ENCODE measurements around the gene CFAP54.
"Not testable (repeated sequence)": the region's sequence is repeated elsewhere in the genome, so short reads cannot be mapped to it uniquely, and the experiment has no call there.

Gene CFAP54

DNA sequence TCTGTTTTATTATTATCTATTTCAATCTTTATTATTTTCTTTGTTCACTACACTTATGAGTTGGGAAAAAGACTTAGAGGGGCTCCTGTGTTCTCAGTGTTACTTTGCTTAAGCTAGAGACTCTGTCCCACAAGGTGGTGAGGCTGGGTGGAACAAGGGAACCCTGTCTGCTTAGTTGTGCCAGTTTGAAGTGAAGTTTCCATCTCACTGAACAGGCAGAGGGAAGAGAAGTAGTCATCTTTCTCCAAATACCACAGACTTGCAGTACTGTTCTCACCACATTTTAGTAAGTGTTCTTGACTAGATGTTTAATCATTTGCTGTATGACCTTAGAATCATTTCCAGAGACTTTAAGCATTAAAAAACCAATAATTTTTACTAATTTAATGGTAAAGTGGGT is 222.0 kb downstream of the CFAP54 start:
- TF ChIP-seq, protein P1, sequence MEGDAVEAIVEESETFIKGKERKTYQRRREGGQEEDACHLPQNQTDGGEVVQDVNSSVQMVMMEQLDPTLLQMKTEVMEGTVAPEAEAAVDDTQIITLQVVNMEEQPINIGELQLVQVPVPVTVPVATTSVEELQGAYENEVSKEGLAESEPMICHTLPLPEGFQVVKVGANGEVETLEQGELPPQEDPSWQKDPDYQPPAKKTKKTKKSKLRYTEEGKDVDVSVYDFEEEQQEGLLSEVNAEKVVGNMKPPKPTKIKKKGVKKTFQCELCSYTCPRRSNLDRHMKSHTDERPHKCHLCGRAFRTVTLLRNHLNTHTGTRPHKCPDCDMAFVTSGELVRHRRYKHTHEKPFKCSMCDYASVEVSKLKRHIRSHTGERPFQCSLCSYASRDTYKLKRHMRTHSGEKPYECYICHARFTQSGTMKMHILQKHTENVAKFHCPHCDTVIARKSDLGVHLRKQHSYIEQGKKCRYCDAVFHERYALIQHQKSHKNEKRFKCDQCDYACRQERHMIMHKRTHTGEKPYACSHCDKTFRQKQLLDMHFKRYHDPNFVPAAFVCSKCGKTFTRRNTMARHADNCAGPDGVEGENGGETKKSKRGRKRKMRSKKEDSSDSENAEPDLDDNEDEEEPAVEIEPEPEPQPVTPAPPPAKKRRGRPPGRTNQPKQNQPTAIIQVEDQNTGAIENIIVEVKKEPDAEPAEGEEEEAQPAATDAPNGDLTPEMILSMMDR (IDR thresholded peaks at IDR 0.05; ENCODE audit: poor library complexity, severe bottlenecking): no peak
- Histone ChIP-seq H3K9me3 (ENCODE audit: severe bottlenecking) (no peaks in the 10 kb centered on the region), H3K27me3 (ENCODE audit: insufficient read depth, poor library complexity, severe bottlenecking) (no peaks in the 10 kb centered on the region), H3K4me1 (ENCODE audit: insufficient read depth, poor library complexity, severe bottlenecking) (no peaks in the 10 kb centered on the region), H3K36me3 (ENCODE audit: low read depth) (no peaks in the 10 kb centered on the region), H3K27ac (ENCODE audit: poor library complexity, severe bottlenecking) (no peak overlapping the region), H3K4me3 (ENCODE audit: severe bottlenecking) (no peak overlapping the region)
- DNase-seq (ENCODE audit: low spot score) (no peak), ATAC-seq (ENCODE audit: low read depth) (no peak)

DNA sequence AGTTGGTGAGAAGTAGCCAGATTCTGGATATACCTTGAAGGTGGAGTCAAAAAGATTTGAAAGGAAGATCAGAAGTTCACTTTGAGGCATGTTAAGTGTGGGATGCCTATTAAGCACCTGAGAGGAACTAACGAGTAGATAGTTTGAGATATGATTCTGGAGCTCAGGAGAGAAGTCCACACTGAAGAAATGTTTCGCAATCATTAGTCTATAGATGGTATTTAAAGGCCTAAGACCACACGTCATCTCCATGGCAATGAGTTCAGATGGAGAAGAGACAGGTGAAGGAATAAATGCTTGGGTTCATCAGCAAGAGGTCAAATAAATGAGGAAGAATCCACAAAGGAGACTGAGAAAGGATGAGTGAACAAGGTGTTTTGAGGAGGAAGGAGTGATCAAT is 224.8 kb downstream of the CFAP54 start:
- H3K36me3 ChIP-seq (ENCODE audit: low read depth): no peaks in the 10 kb centered on the region
- no peaks in the 10 kb centered on the region for H3K27me3 ChIP-seq (ENCODE audit: insufficient read depth, poor library complexity, severe bottlenecking)
- no peaks in the 10 kb centered on the region for H3K4me1 ChIP-seq (ENCODE audit: insufficient read depth, poor library complexity, severe bottlenecking)
- no peaks in the 10 kb centered on the region for H3K9me3 ChIP-seq (ENCODE audit: severe bottlenecking)
- H3K4me3 ChIP-seq (ENCODE audit: severe bottlenecking): no peak overlapping the region
- no peak for DNase-seq (ENCODE audit: low spot score)
- H3K27ac ChIP-seq (ENCODE audit: poor library complexity, severe bottlenecking): no peak overlapping the region
- TF ChIP-seq, protein P1 (IDR thresholded peaks at IDR 0.05; ENCODE audit: poor library complexity, severe bottlenecking): no peak
- no peak for ATAC-seq (ENCODE audit: low read depth)

DNA sequence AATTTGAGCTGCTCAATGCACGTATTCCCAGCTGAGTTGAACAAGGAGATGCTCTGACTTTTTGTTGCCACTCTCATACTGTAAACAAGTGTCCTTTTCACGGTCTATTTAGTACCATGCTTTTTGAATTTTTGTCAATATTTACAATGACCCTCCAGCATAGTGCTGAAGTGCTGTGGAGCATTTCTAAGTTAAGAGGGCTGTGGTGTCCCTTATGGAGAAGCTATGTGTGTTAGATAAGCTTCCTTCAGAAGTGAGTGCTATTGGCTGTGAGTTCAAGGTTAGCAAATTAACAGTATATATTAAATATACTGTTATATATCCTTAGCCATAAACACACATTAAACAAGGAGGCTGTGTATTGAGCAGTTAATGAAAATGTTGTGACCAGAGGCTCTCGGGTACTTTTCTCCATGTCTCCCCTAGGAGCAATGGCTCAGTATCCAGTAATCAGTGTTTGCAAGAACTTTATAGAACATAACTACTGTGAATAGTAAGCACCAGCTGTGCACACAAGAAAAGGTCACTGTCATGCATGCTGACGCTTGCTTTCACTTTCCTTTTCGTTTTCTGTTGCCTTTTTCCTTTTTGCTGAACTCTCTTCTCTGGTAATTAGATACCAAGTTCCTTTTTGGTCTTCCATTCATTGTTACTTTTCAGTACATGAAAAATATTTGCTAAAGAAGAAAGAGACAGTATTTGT is 230.4 kb downstream of the CFAP54 start:
- Histone ChIP-seq H3K36me3 (ENCODE audit: low read depth) (no peaks in the 10 kb centered on the region), H3K4me3 (ENCODE audit: severe bottlenecking) (peak overlapping the region; percentile 29), H3K27me3 (ENCODE audit: insufficient read depth, poor library complexity, severe bottlenecking) (no peaks in the 10 kb centered on the region), H3K9me3 (ENCODE audit: severe bottlenecking) (no peaks in the 10 kb centered on the region), H3K27ac (ENCODE audit: poor library complexity, severe bottlenecking) (no peak overlapping the region), H3K4me1 (ENCODE audit: insufficient read depth, poor library complexity, severe bottlenecking) (no peaks in the 10 kb centered on the region)
- TF ChIP-seq, protein P1 (IDR thresholded peaks at IDR 0.05; ENCODE audit: poor library complexity, severe bottlenecking): no peak
- no peak for DNase-seq (ENCODE audit: low spot score)
- ATAC-seq (ENCODE audit: low read depth): peak; percentile 34

DNA sequence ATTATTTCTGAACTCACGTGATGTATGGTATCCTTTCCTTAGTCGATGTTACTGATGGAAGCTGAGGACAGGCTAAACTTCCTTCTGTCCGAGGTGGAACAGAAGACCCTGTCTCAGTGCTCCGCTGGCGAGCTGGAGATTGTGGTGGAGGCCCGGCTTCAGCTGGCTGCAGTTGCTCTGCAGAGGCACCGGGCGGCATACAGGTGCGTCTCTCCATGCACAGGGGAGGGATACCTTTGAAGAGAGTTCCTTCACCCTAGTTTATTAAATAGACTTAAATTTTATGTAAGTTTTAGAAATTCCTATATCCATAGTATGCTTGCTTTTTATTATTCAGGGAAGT is 231.0 kb downstream of the CFAP54 start:
- TF ChIP-seq, protein P1 (IDR thresholded peaks at IDR 0.05; ENCODE audit: poor library complexity, severe bottlenecking): peak; percentile 40
- Histone ChIP-seq H3K4me3 (ENCODE audit: severe bottlenecking) (peak overlapping the region; percentile 29), H3K9me3 (ENCODE audit: severe bottlenecking) (no peaks in the 10 kb centered on the region), H3K27me3 (ENCODE audit: insufficient read depth, poor library complexity, severe bottlenecking) (no peaks in the 10 kb centered on the region), H3K36me3 (ENCODE audit: low read depth) (no peaks in the 10 kb centered on the region), H3K4me1 (ENCODE audit: insufficient read depth, poor library complexity, severe bottlenecking) (no peaks in the 10 kb centered on the region), H3K27ac (ENCODE audit: poor library complexity, severe bottlenecking) (no peak overlapping the region)
- DNase-seq (ENCODE audit: low spot score) (no peak), ATAC-seq (ENCODE audit: low read depth) (peak; percentile 95)

DNA sequence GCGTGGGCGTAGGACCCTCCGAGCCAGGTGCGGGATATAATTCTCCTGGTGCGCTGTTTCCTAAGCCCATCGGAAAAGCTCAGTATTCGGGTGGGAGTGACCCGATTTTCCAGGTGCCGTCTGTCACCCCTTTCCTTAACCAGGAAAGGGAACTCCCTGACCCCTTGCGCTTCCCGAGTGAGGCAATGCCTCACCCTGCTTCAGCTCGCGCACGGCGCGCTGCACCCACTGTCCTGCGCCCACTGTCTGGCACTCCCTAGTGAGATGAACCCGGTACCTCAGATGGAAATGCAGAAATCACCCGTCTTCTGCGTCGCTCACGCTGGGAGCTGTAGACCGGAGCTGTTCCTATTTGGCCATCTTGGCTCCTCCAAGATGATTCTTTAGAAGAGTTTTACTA is 240.1 kb downstream of the CFAP54 start:
- not testable (repeated sequence) for H3K4me1 ChIP-seq (ENCODE audit: insufficient read depth, poor library complexity, severe bottlenecking); H3K27me3 ChIP-seq (ENCODE audit: insufficient read depth, poor library complexity, severe bottlenecking); H3K36me3 ChIP-seq (ENCODE audit: low read depth); ATAC-seq (ENCODE audit: low read depth); H3K4me3 ChIP-seq (ENCODE audit: severe bottlenecking); H3K27ac ChIP-seq (ENCODE audit: poor library complexity, severe bottlenecking); H3K9me3 ChIP-seq (ENCODE audit: severe bottlenecking); DNase-seq (ENCODE audit: low spot score)
